Sigmoid colon (tissue), 4 donors: ENCODE data around the gene POM121.
"Not testable (repeated sequence)": the region's sequence is repeated elsewhere in the genome, so short reads cannot be mapped to it uniquely, and the experiment has no call there.

Source experiments
- CTCF ChIP-seq, 4 experiments: fragments of 450-650 bp in 3 of 4; fragments of 200-600 bp in 1 of 4; IDR thresholded peaks; one replicate each; pipeline ENCODE4 v1.5.1; 2016 to 2019; ENCODE audit warnings: antibody characterized with exemption in 4 of 4, mild to moderate bottlenecking in 3 of 4, moderate library complexity in 2 of 4
- EP300 ChIP-seq, 4 donors: sonication (generic); formaldehyde crosslinking; IDR thresholded peaks; one replicate each; pipeline ENCODE4 v1.6.1; 2017; ENCODE audit warnings: antibody characterized with exemption in 4 of 4
- POLR2A ChIP-seq, 2 donors: fragments of 450-650 bp; IDR thresholded peaks; one replicate each; pipeline ENCODE4 v1.6.1; 2016; ENCODE audit warnings: antibody characterized with exemption in 2 of 2, mild to moderate bottlenecking in 2 of 2, moderate library complexity in 2 of 2
- POLR2AphosphoS5 ChIP-seq, 4 donors: sonication (generic); formaldehyde crosslinking; IDR thresholded peaks; one replicate each; pipeline ENCODE4 v1.6.1; 2017; ENCODE audit warnings: antibody characterized with exemption in 4 of 4

- TF ChIP-seq POLR2AphosphoS5, CTCF, POLR2A, EP300 (IDR thresholded peaks at IDR 0.05): not testable (repeated sequence)
Observed at GRCh38 chr7:72949276-72949675, 24.4 kb downstream of the POM121 start.
